ENCODE measurements around the gene KRT86.

The KRT86 gene

DNA sequence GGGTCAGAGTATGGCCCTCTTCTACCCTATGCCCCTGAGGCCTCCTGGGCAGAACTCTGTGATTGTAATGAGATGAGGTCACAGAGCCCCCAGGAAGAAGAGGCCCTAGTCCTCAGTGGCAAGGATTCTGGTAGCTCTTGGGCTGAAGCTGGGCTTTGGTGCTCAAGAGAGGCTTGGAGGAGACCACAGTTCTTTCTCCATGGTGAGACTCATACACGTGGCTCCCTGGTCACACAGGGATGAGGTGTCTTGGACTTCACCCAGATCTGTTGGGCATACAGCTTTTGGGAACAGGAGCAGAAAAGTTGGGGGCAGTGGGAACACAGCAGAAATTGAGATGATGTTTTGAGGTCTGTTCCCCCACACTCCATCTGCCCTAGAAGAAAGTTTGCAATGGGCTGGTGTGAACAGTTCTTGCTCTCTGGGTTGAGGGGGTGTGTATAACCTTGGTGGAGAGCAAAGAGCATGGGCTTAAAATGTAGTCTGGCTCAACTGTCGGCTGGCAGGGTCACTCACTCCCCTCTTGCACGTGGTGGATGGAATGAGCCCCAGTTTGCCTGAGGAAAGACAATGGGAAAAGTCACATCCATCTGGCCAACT, at the start of gene KRT86:
TSS of gene KRT86 (plus strand) at position 125 of the 600 bp plus-strand sequence. CDS start 27,272 bp downstream, outside the sequence.
- DNase-seq = no peak

DNA sequence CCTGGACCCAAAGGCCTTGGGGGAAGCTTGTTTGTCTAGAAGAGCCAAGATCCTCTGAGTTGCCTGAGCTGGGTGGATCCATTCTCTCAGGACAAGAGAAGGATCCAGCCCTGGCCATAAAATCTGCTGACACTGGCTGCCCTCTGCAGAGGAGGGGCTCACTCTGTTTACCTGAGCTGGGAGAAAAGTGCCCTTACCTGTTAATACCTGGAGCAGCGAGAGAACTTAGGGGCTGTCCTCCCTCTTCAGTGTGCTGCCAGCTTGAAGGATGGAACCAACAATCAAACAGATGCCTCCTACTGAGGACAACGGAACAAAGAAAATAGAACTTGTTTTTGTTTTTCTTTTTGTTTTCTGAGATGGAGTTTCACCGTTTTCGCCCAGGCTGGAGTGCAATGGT, 48.7 kb upstream of the KRT86 start:
- no peak for DNase-seq

- no peak for DNase-seq
These were observed 48.0 kb upstream of the KRT86 start for GRCh38 chr12:52226446-52226845.

DNA sequence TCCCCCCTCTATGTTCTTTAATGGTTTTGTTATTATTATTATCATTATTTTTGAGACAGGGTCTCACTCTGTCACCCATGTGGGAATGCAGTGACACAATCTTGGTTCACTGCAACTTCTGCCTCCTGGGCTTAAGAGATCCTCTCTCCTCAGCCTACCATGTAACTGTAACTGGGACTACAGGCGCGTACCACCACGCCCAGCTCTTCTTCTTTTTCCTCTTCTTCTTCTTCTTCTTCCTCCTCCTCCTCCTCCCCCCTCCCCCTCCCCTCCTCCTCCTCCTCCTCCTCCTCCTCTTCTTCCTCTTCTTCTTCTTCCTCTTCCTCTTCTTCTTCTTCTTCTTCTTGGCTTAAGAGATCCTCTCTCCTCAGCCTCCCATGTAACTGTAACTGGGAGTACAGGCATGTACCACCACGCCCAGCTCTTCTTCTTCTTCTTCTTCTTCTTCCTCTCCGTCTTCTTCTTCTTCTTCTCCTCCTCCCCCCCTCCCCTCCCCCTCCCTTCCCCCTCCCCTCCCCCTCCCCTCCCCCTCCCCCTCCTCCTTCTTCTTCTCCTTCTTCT, 46.8 kb upstream of the KRT86 start:
- no peak for DNase-seq

DNA sequence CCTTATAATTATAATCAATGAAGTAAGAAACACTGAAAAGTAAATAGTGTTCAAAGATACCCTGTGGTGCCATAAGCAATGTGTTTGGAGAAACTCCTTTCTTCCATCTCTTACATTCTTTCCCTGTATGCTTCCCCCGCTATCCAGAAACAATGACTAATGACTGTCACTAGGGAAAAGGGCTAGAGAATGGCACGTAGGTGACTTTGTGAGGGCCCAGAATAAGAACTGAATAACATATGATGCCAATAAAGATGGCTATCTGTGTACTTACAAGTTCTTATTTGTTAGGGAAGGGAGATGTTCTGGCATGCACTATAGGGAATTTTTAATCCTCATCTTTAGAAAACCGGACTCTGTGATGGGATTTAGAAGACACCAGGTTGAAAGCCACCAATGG, 46.1 kb upstream of the KRT86 start:
- DNase-seq = no peak

DNA sequence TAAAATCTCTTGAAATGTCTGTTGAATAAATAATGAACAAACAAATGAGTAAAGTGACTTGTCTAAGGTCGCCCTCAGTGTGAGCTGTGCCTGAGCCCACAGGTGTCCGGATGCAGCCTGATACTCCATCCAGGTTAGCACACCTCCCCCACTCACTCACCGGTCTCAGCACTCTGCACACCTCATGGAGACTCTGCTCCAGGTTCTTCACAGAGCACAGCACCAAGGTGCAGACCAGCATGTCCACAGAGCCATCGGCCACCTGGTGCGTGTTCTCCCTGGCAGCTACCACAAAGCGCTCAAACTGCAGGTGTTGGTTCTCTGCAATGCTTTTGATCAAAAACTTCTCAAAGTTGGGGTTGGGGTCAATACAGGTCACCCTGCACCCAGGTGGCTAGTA, 45.5 kb upstream of the KRT86 start:
- DNase-seq = no peak

DNA sequence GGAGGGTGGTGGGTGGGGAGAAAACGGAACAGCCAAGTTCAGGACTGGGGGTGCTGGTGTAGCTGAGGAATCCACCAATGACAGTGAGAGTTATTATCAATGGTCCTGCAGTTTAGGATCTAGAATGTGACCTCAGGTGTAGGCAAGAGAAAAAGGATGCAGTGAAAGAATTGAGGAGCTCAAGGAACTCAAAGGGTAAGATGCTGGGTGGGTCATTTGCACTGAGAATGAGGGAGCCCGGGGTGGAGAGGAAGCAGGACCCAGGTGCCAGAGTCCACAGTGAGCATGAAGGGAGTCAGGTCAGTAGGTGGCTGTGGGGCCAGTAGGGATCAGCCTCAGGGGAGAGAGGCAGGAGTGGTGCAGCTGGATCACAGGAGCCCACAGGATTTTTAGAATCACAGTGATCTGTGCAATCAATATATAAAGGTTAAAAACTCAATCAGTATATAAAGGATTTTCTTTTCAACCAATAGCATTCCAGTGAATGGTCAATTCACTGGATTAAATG, 44.6 kb upstream of the KRT86 start:
- DNase-seq = no peak

DNA sequence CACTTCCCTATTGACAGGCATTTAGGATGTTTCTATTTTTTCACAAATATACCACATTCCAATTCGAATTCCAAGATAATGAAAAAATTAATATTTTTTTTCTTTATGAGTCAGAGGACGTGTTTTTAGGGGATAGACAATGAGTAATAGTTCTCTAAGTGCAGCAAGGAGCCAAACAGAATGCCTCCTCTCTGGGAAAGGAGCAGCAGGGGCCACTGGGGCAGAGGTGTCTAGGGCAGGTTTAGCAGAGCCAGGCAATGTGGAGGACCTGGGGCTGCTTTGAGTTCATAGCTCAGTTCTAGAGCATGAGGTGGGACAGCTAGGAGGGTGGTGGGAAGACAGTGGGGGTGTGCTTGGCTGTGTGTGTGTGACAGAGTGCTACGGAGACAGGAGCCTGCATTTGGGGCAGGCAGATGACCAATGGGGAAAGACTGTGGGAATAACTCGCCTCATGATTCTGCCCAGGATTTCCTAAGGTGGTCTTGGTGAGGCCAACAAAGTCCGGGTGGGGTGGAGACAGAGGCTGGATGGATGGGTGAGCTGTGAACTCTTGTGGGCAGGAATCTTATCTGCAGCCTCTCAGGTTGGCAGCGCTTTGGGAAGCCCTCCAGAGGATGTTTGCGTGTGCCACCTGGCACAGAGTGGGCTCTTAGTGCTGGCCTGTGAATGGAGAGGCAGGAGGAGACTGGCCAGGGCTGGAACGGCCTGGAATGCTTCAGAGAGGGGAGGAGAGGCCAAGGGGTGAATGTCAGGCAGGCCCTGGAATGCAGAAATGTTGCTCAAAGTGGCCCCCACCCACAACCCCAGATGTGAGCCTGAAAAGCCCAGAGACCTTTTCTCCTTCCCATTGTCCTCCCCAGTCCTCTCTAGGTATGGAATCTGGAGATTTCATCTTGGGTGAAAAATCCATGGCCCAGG, 43.8 kb upstream of the KRT86 start:
- DNase-seq = no peak

DNA sequence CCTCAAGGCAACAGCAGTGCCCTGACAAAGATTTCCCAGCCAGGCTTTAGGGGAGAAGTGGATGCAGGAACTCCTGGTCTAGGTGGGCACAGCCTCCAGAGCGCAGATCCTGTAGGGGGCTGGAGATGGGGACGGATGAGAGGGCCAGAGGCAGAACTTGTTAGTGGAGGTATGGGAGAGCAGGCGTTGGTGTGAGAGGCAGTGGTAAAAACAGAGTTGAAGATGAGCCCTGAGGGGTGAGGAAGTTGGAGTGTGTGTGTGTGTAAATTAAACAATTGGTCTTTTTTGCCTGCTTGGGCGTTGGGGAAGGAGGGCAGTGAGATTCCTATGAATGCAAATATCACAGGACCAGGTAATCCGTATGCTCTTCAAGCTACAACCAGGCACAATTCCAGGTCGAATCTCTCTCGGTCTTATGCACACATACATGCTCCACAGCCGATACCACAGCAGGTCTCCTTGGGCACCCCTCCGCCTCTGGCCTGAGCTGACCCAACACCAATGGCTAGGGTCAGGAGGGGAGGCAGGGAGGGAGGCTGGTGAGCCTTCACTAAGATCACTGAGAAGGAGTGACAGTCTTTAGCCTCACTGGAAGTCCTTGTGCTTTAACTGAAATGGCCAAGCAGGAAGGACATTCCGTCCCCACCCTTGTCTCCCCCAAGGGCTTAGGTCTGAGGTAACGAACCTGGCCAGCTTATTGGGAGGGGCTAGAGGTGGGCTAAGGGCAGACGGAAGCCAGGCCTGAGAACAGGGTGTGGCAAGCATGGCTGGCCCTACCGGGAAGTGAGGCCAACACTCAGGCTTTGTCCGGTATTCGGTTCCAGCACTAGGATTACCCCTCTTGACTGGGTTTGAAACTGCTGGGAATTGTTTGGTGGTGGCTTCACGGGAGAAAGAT, 42.9 kb upstream of the KRT86 start:
- no peak for DNase-seq

- no peak for DNase-seq
These were observed 42.2 kb upstream of the KRT86 start for GRCh38 chr12:52232203-52232673.

- DNase-seq = no peak
These were observed 41.6 kb upstream of the KRT86 start, which contains the start of gene KRT7 for GRCh38 chr12:52232674-52233461. Gene KRT7 (plus strand): TSS chr12:52233243. CDS start chr12:52233297, 54 bp downstream.

- DNase-seq = no peak
These were observed 40.8 kb upstream of the KRT86 start for GRCh38 chr12:52233462-52234207.

- no peak for DNase-seq
These were observed 40.1 kb upstream of the KRT86 start for GRCh38 chr12:52234223-52234810.

GRCh38 chr12:52235001-52235764, 39.3 kb upstream of the KRT86 start:
- no peak for DNase-seq

- DNase-seq = no peak
These were observed 38.6 kb upstream of the KRT86 start for GRCh38 chr12:52235822-52236361.

GRCh38 chr12:52236386-52237050, 37.9 kb upstream of the KRT86 start:
- DNase-seq = no peak

GRCh38 chr12:52238207-52238840, 36.1 kb upstream of the KRT86 start:
- DNase-seq = no peak

Measured in NCI-H82 (cell line).